Testis (tissue), 2 donors: ENCODE measurements around the gene KBTBD6.

Source experiments
- POLR2A ChIP-seq: fragments of 450-650 bp; IDR thresholded peaks from one replicate; pipeline ENCODE4 v1.6.1; 2017; ENCODE audit warnings: antibody characterized with exemption, mild to moderate bottlenecking, moderate library complexity
- TF ChIP-seq, protein P1 (sequence below), 3 experiments: fragments of 450-650 bp in 2 of 3; fragments of 200-600 bp in 1 of 3; sonication (generic) in 1 of 3; IDR thresholded peaks; one replicate each; pipeline ENCODE4 v1.5.1; 2016 to 2019; ENCODE audit warnings: antibody characterized with exemption in 3 of 3, mild to moderate bottlenecking in 2 of 3, moderate library complexity in 1 of 3

DNA sequence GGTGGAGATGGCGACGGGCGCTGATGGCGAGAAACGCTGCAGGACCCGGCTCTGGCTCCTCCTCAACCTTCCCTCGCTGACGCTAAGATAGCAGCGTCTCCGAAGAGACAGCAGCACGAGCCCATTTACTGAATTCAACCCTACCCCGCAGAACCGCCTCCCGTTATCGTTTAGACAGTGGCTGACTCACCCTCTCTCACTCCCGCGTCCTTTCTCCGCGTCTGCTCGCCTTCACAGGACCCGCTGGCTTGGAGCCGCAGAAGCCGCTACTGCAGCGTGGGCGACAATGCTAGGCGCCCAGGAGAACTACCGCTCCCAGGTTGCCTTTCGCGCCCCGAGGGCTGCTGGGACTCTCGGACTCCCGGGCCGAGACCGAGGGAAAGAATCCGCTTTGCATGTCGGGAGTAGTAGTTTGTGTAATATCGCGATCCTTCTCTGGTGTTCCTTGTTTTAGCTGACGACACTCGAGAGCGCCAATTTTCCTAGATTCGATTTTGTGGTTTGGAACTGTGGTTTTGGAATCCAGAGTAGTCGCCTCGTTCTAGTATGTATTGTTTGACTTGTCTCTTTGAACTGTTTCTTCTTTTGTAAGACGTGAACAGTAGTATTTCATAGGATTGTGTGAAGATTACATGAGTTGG, at the start of gene KBTBD6:
- no peak for TF ChIP-seq POLR2A
- TF ChIP-seq, protein P1, sequence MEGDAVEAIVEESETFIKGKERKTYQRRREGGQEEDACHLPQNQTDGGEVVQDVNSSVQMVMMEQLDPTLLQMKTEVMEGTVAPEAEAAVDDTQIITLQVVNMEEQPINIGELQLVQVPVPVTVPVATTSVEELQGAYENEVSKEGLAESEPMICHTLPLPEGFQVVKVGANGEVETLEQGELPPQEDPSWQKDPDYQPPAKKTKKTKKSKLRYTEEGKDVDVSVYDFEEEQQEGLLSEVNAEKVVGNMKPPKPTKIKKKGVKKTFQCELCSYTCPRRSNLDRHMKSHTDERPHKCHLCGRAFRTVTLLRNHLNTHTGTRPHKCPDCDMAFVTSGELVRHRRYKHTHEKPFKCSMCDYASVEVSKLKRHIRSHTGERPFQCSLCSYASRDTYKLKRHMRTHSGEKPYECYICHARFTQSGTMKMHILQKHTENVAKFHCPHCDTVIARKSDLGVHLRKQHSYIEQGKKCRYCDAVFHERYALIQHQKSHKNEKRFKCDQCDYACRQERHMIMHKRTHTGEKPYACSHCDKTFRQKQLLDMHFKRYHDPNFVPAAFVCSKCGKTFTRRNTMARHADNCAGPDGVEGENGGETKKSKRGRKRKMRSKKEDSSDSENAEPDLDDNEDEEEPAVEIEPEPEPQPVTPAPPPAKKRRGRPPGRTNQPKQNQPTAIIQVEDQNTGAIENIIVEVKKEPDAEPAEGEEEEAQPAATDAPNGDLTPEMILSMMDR (IDR thresholded peaks at IDR 0.05) = peak in 1 of 3 experiments; percentile 20
